Stomach (tissue), 9 donors: ENCODE results near the gene CBLL1. TPM values are rescaled to one million over a fixed set of nuclear protein-coding genes. Genes with fewer than 3 reads are reported as not detected.

Experiments
- DNase-seq, 2 donors: peaks; one replicate each; pipeline versions ENCODE4 v3.0.0 to v3.0.0-alpha.2; 2013 to 2019
- H3K27ac ChIP-seq, 5 donors: fragments of 200-600 bp in 4 of 5; sonication (generic) in 4 of 5; one replicate each; pipeline ENCODE4 v1.5.1; 2013 to 2019; ENCODE audit warnings: mild to moderate bottlenecking in 1 of 5, moderate library complexity in 1 of 5
- H3K27me3 ChIP-seq, 3 donors: fragments of 200-600 bp; sonication (generic); one replicate each; pipeline ENCODE4 v1.5.1; 2017 to 2019; ENCODE audit warnings: mixed run types in 1 of 3
- H3K36me3 ChIP-seq, 4 donors: fragments of 200-600 bp; sonication (generic); 1 replicate in 3 of 4; 2 replicates in 1 of 4; pipeline ENCODE4 v1.5.1; 2016 to 2019
- H3K4me1 ChIP-seq, 4 donors: fragments of 200-600 bp; sonication (generic); one replicate each; pipeline ENCODE4 v1.5.1; 2016 to 2019
- H3K4me3 ChIP-seq, 4 donors: fragments of 200-600 bp; sonication (generic) in 3 of 4; one replicate each; pipeline ENCODE4 v1.5.1; 2016 to 2019; ENCODE audit warnings: mild to moderate bottlenecking in 1 of 4
- H3K9me3 ChIP-seq, 4 donors: fragments of 200-600 bp; sonication (generic); one replicate each; pipeline ENCODE4 v1.5.1; 2016 to 2019
- CTCF ChIP-seq, 7 experiments: fragments of 450-650 bp in 4 of 7; fragments of 200-600 bp in 3 of 7; sonication (generic) in 3 of 7; IDR thresholded peaks; one replicate each; pipeline ENCODE4 v1.5.1; 2016 to 2019; ENCODE audit warnings: antibody characterized with exemption in 7 of 7, control low read depth in 2 of 7, mild to moderate bottlenecking in 1 of 7
- EP300 ChIP-seq: sonication (generic); formaldehyde crosslinking; IDR thresholded peaks from one replicate; pipeline ENCODE4 v1.6.1; 2017; ENCODE audit warnings: antibody characterized with exemption
- POLR2A ChIP-seq, 4 donors: fragments of 450-650 bp; IDR thresholded peaks; one replicate each; pipeline ENCODE4 v1.6.1; 2016; ENCODE audit warnings: antibody characterized with exemption in 4 of 4, control low read depth in 2 of 4, mild to moderate bottlenecking in 1 of 4, moderate library complexity in 1 of 4
- POLR2AphosphoS5 ChIP-seq, 3 donors: sonication (generic); formaldehyde crosslinking; IDR thresholded peaks; one replicate each; pipeline ENCODE4 v1.6.1; 2016; ENCODE audit warnings: antibody characterized with exemption in 3 of 3
- WGBS, 5 donors: extraction: QIAGEN DNeasy Blood & Tissue Kit in 3 of 5; methylation state at CpG; one replicate each; pipeline versions ENCODE4 v1.1.5 to v1.1.7; 2013 to 2018; 5-methylcytosine and 5-hydroxymethylcytosine counted together
- intact Hi-C: fragments of 100-400 bp; cut with DNase I; formaldehyde crosslinking; loops from one replicate; pipeline ENCODE4 v1.15.1; 2023; ENCODE audit warnings: low total_unique reads
- polyA plus RNA-seq, 3 donors: library from polyadenylated mRNA; stranded (reverse); fragments of 200-250 nt; gene quantifications; one replicate each; pipeline ENCODE4 v1.2.3, GENCODE V29; 2013
- total RNA-seq, 5 donors: library from RNA; depleted of rRNA; stranded (reverse); fragments of >200 nt; gene quantifications; one replicate each; pipeline versions ENCODE4 v1.1.0 to v1.2.3, GENCODE V29; 2014 to 2016
- donor health status: healthy with polysubstance abuse.
- donor health status: Bipolar disorder and iron deficiency.
- donor health status: healthy.

CBLL1 gene
- total and polyA plus RNA-seq, 8 donors, result 4.8 to 29.4 (median 11.8) TPM

GRCh38 chr7:107799647-107800264 is 55.8 kb downstream of the CBLL1 start:
- Histone ChIP-seq H3K4me3 (peak overlapping the region in 1 of 4 donors; percentile 6), H3K27ac (peak overlapping the region; percentile 50 to 84 (median 72)), H3K9me3 (no peaks in the 10 kb centered on the region), H3K4me1 (peaks cover 0 to 20% (median 8%) of the 10 kb centered on the region in 4 donors), H3K36me3 (no peaks in the 10 kb centered on the region), H3K27me3 (no peaks in the 10 kb centered on the region)
- DNase-seq, result peak; percentile 29 to 81
- intact Hi-C loops, result no loop called here
- 20 to 25% (median 21%) methylated on average over 6 of the region's 6 CpGs for WGBS, 5 donors
- TF ChIP-seq POLR2A (IDR thresholded peaks at IDR 0.05), result no peak
- TF ChIP-seq POLR2AphosphoS5 (IDR thresholded peaks at IDR 0.05), result no peak
- no peak for TF ChIP-seq EP300
- no peak for TF ChIP-seq CTCF (IDR thresholded peaks at IDR 0.05)

GRCh38 chr7:107803009-107803610 is 59.2 kb downstream of the CBLL1 start, which contains the start of gene SLC26A3:
TSS of gene SLC26A3 (minus strand) at chr7:107803223. CDS start at chr7:107794509, 8,714 bp downstream.
- DNase-seq, result no peak
- Histone ChIP-seq H3K4me3 (no peak within 1 kb of the TSS), H3K9me3 (no peaks in the 10 kb centered on the region), H3K27me3 (no peaks in the 10 kb centered on the region), H3K36me3 (no peaks in the 10 kb centered on the region), H3K27ac (no peak within 1 kb of the TSS), H3K4me1 (peaks cover 0 to 20% (median 8%) of the 10 kb centered on the region in 4 donors)
- intact Hi-C loops, result no loop called here
- TF ChIP-seq POLR2AphosphoS5 (IDR thresholded peaks at IDR 0.05) (no peak), EP300 (no peak), POLR2A (IDR thresholded peaks at IDR 0.05) (no peak), CTCF (IDR thresholded peaks at IDR 0.05) (no peak)
- WGBS, 5 donors, result 69 to 77% (median 72%) methylated on average over 2 of the region's 2 CpGs

GRCh38 chr7:107809179-107809578 is 65.2 kb downstream of the CBLL1 start:
- DNase-seq, result no peak
- Histone ChIP-seq H3K4me1 (no peaks in the 10 kb centered on the region), H3K9me3 (no peaks in the 10 kb centered on the region), H3K4me3 (no peak overlapping the region), H3K27ac (no peak overlapping the region), H3K27me3 (no peaks in the 10 kb centered on the region), H3K36me3 (no peaks in the 10 kb centered on the region)
- intact Hi-C loops, result no loop called here
- TF ChIP-seq CTCF (IDR thresholded peaks at IDR 0.05), result no peak
- no peak for TF ChIP-seq EP300
- no peak for TF ChIP-seq POLR2A (IDR thresholded peaks at IDR 0.05)
- WGBS, 5 donors, result 87 to 94% (median 90%) methylated on average over 4 of the region's 4 CpGs

- intact Hi-C loops, result no loop called here
- DNase-seq, result no peak
- no peak for TF ChIP-seq EP300
- TF ChIP-seq POLR2AphosphoS5 (IDR thresholded peaks at IDR 0.05), result no peak
- TF ChIP-seq CTCF (IDR thresholded peaks at IDR 0.05), result no peak
- no peak for TF ChIP-seq POLR2A (IDR thresholded peaks at IDR 0.05)
- H3K9me3 ChIP-seq, result no peaks in the 10 kb centered on the region
- no peaks in the 10 kb centered on the region for H3K36me3 ChIP-seq
- 74 to 92% (median 83%) methylated on average over 3 of the region's 3 CpGs for WGBS, 5 donors
- H3K27me3 ChIP-seq, result no peaks in the 10 kb centered on the region
- no peak overlapping the region for H3K4me3 ChIP-seq
- no peak overlapping the region for H3K27ac ChIP-seq
- no peaks in the 10 kb centered on the region for H3K4me1 ChIP-seq
Measured at GRCh38 chr7:107810626-107811025, 66.7 kb downstream of the CBLL1 start.

Other genes starting within 250 kb of the CBLL1 start
- gene COG5, start 180.2 kb upstream of the CBLL1 start, total RNA-seq, result 100 to 1,000 TPM in 1 of 5 donors, 10 to 100 TPM in 3, 1 to 10 TPM in 1; 7.5 to 285 (median 46.3) TPM
- gene COG5, start 180.2 kb upstream of the CBLL1 start, polyA plus RNA-seq, result 1 to 10 TPM; 5.2 to 7.8 (median 7.5) TPM
- gene DUS4L, start 180.2 kb upstream of the CBLL1 start, total RNA-seq, result 10 to 100 TPM in 2 of 5 donors, 1 to 10 TPM in 1, not detected in 2; 7.6 to 14.5 (median 10.3) TPM
- gene DUS4L, start 180.2 kb upstream of the CBLL1 start, polyA plus RNA-seq, result 1 to 10 TPM; 4.0 to 5.5 (median 5.0) TPM
- 10 to 100 TPM; 44.6 to 73.1 (median 50.0) TPM for gene BCAP29, start 163.9 kb upstream of the CBLL1 start, total RNA-seq
- 10 to 100 TPM; 26.1 to 32.2 (median 31.5) TPM for gene BCAP29, start 163.9 kb upstream of the CBLL1 start, polyA plus RNA-seq
- 1 to 10 TPM in 2 of 5 donors, not detected in 3; 2.6 to 4.2 TPM for gene SLC26A4, start 83.3 kb upstream of the CBLL1 start, total RNA-seq
- gene SLC26A4, start 83.3 kb upstream of the CBLL1 start, polyA plus RNA-seq, result 1 to 10 TPM in 1 of 3 donors, under 1 TPM in 2; 0.06 to 2.1 (median 0.28) TPM
- gene SLC26A3, start 59.1 kb downstream of the CBLL1 start, total RNA-seq, result 10 to 100 TPM in 1 of 5 donors, 1 to 10 TPM in 1, not detected in 3; 2.0 to 52.4 TPM
- gene SLC26A3, start 59.1 kb downstream of the CBLL1 start, polyA plus RNA-seq, result 1 to 10 TPM in 1 of 3 donors, under 1 TPM in 1, not detected in 1; 0.10 to 2.1 TPM
- gene DLD, start 147.0 kb downstream of the CBLL1 start, total RNA-seq, result 100 to 1,000 TPM in 4 of 5 donors, 10 to 100 TPM in 1; 35.6 to 173 (median 133) TPM
- 10 to 100 TPM; 24.6 to 74.2 (median 43.6) TPM for gene DLD, start 147.0 kb downstream of the CBLL1 start, polyA plus RNA-seq